C4-2B (cell line): ENCODE measurements around the gene INF2.

Experiments
- CTCF ChIP-seq: fragments of 450-650 bp; conservative IDR thresholded peaks from 2 replicates; pipeline ENCODE4 v1.5.1; 2017; ENCODE audit warnings: mild to moderate bottlenecking
- ZFX ChIP-seq: fragments of 450-650 bp; IDR thresholded peaks from 2 replicates; pipeline ENCODE4 v1.6.1; 2017

GRCh38 chr14:104700747-104701217, 11.4 kb downstream of the INF2 start:
- TF ChIP-seq CTCF (no peak), ZFX (no peak)
